ENCODE data around the gene PCBP3.

DNA sequence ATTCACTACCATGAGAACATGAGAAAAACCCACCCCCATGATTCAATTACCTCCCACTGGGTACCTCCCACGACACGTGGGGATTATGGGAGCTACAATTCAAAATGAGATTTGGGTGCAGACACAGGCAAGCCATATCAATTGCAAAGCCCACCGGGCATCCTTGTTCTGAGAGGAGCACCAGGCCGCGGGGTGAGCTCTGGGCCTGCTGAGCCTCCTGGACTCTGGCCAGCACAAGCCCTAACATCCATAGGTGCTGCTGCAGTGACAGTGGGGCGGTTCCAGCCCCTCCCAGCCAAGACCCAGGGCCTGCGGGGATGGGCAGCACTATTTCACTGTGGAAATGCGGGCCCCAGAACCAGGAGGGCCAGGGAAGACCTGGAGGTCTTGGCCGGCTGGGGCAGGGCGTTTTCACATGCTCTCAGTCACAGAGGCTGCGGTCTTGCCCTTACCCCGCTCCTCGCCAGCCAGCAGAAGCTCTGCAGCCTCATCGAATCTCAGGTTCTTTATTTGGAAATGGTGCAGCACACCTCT, 103.8 kb downstream of the PCBP3 start:
- no peak for TF ChIP-seq CTCF (IDR thresholded peaks at IDR 0.05; ENCODE audit: low read depth, low read length, missing input control)
- no peak for TF ChIP-seq GABPA (IDR thresholded peaks at IDR 0.05 in 1 of 2, conservative IDR thresholded peaks at IDR 0.05 in 1 of 2)
- TF ChIP-seq MAX (IDR thresholded peaks at IDR 0.05) = no peak
- TF ChIP-seq, protein P1, sequence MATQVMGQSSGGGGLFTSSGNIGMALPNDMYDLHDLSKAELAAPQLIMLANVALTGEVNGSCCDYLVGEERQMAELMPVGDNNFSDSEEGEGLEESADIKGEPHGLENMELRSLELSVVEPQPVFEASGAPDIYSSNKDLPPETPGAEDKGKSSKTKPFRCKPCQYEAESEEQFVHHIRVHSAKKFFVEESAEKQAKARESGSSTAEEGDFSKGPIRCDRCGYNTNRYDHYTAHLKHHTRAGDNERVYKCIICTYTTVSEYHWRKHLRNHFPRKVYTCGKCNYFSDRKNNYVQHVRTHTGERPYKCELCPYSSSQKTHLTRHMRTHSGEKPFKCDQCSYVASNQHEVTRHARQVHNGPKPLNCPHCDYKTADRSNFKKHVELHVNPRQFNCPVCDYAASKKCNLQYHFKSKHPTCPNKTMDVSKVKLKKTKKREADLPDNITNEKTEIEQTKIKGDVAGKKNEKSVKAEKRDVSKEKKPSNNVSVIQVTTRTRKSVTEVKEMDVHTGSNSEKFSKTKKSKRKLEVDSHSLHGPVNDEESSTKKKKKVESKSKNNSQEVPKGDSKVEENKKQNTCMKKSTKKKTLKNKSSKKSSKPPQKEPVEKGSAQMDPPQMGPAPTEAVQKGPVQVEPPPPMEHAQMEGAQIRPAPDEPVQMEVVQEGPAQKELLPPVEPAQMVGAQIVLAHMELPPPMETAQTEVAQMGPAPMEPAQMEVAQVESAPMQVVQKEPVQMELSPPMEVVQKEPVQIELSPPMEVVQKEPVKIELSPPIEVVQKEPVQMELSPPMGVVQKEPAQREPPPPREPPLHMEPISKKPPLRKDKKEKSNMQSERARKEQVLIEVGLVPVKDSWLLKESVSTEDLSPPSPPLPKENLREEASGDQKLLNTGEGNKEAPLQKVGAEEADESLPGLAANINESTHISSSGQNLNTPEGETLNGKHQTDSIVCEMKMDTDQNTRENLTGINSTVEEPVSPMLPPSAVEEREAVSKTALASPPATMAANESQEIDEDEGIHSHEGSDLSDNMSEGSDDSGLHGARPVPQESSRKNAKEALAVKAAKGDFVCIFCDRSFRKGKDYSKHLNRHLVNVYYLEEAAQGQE (IDR thresholded peaks at IDR 0.05) = no peak
- TF ChIP-seq EGR1 (IDR thresholded peaks at IDR 0.05; ENCODE audit: low read depth in 2 of 2) = no peak
- TF ChIP-seq FOXA2 (IDR thresholded peaks at IDR 0.05) = no peak
- TF ChIP-seq TAF1 (conservative IDR thresholded peaks at IDR 0.05) = no peak
- no peak for TF ChIP-seq RXRA (IDR thresholded peaks at IDR 0.05)
- TF ChIP-seq ZBTB33 (IDR thresholded peaks at IDR 0.05) = no peak
- TF ChIP-seq JUND (IDR thresholded peaks at IDR 0.05) = no peak
- TF ChIP-seq RAD21 (IDR thresholded peaks at IDR 0.05) = no peak
- TF ChIP-seq HNF4A (conservative IDR thresholded peaks at IDR 0.05) = no peak
- no peak for TF ChIP-seq YY1 (IDR thresholded peaks at IDR 0.05)
- no peak for TF ChIP-seq SP1 (IDR thresholded peaks at IDR 0.05)
